HG02885 (cell line): Measurements from ENCODE around the gene KLLN.
"Not testable (repeated sequence)": the region's sequence is repeated elsewhere in the genome, so short reads cannot be mapped to it uniquely, and the experiment has no call there.

Experiments used
- ATAC-seq: cut with Tn5 transposase; IDR thresholded peaks from one replicate; pipeline ENCODE4 v1.9.1; 2021; ENCODE audit warnings: mild to moderate bottlenecking; ENCODE audit not compliant: unreplicated experiment, poor library complexity

The KLLN gene

GRCh38 chr10:87843714-87844113 lies 19.6 kb downstream of the KLLN start:
- no peak for ATAC-seq

GRCh38 chr10:87842776-87843497 lies 20.4 kb downstream of the KLLN start:
- no peak for ATAC-seq

- no peak for ATAC-seq
Measured at GRCh38 chr10:87842220-87842641, 21.1 kb downstream of the KLLN start.

- ATAC-seq: no peak
Measured at GRCh38 chr10:87841186-87841585, 22.1 kb downstream of the KLLN start.

- ATAC-seq: no peak
Measured at GRCh38 chr10:87838650-87839049, 24.7 kb downstream of the KLLN start.

GRCh38 chr10:87837445-87837844 lies 25.9 kb downstream of the KLLN start:
- no peak for ATAC-seq

GRCh38 chr10:87836098-87836497 lies 27.2 kb downstream of the KLLN start:
- no peak for ATAC-seq

GRCh38 chr10:87829986-87830729 lies 33.2 kb downstream of the KLLN start:
- ATAC-seq: no peak

GRCh38 chr10:87829051-87829450 lies 34.3 kb downstream of the KLLN start:
- not testable (repeated sequence) for ATAC-seq

- ATAC-seq: no peak
Measured at GRCh38 chr10:87827681-87828080, 35.7 kb downstream of the KLLN start.

GRCh38 chr10:87826653-87827052 lies 36.7 kb downstream of the KLLN start:
- ATAC-seq: no peak

GRCh38 chr10:87819289-87819585 lies 44.1 kb downstream of the KLLN start:
- no peak for ATAC-seq

GRCh38 chr10:87818505-87819288 lies 44.6 kb downstream of the KLLN start:
- ATAC-seq: peak; percentile 60

GRCh38 chr10:87817609-87818504 lies 45.5 kb downstream of the KLLN start, which contains the start of gene ATAD1:
ATAD1 (minus strand) TSS chr10:87818226; CDS start chr10:87814599, 3,627 bp downstream.
- peak; percentile 73 for ATAC-seq

GRCh38 chr10:87816898-87817608 lies 46.3 kb downstream of the KLLN start:
- ATAC-seq: no peak

- ATAC-seq: no peak
Measured at GRCh38 chr10:87816163-87816897, 47.0 kb downstream of the KLLN start.
